ENCODE results near the gene CPA4.

Gene CPA4

DNA sequence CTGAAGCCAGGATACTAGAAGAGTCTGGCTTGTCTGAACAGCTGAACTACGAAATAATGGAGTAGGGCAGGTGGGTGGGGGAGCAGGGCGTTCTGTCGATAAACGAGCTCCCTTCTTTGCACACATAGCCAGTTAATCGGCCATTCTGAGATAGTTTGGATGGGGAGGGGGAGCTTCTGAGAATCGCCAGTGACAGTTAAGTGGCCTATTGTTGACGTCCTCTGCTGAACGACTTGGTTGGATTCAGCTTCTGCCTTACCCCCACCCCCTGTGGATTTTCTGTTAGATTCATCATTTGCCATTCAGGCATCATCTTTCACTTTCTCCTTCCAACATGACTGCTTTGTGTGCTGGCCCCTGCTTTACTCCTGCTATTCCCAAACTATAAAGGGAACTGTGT is 52.2 kb downstream of the CPA4 start:
- H3K4me3 ChIP-seq (ENCODE audit: control insufficient read depth, low read depth, low read length): no peak overlapping the region
- DNase-seq (ENCODE audit: low read depth): no peak

GRCh38 chr7:130345725-130346124 is 52.8 kb downstream of the CPA4 start:
- no peak overlapping the region for H3K4me3 ChIP-seq (ENCODE audit: control insufficient read depth, low read depth, low read length)
- TF ChIP-seq CTCF (IDR thresholded peaks at IDR 0.05; ENCODE audit: control insufficient read depth, insufficient read depth, low read depth, low read length, missing control alignments): no peak
- no peak for DNase-seq (ENCODE audit: low read depth)

More for the DNA sequence above, 52.2 kb downstream of the CPA4 start:
- no peak for TF ChIP-seq CTCF (IDR thresholded peaks at IDR 0.05; ENCODE audit: control insufficient read depth, insufficient read depth, low read depth, low read length, missing control alignments)

DNA sequence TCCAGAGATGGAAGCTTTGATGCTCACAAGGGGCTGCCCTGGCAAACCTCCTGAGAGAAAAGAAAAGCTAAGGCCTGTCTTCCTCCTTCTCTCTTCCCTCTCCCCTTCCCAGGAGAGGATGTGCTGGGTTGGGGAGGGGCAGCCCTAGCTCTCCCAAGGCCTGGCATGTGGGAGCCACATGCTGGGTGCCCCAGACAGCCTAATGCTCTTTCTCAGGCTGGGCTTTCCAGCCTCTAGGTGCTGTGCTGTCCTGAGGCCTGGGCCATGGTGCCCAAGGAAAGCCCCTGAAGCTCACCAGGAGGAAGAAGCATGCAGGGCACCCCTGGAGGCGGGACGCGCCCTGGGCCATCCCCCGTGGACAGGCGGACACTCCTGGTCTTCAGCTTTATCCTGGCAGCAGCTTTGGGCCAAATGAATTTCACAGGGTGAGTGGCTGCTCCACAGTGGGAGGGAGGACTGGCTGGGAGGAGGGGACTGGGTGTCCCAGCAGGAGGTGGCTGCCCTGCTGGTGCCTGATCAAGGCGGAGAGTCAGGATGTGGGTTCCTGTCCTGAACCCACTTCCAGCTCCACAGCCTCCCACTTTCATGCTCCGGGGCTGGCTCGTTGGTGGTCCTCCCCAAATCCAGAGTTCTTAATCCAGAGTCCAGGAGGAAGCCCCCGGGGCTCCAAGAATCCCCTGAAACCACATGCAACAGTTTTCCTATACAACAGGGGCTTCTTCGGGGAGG is 53.4 kb downstream of the CPA4 start:
- no peak for TF ChIP-seq CTCF (IDR thresholded peaks at IDR 0.05; ENCODE audit: control insufficient read depth, insufficient read depth, low read depth, low read length, missing control alignments)
- no peak overlapping the region for H3K4me3 ChIP-seq (ENCODE audit: control insufficient read depth, low read depth, low read length)
- no peak for DNase-seq (ENCODE audit: low read depth)

DNA sequence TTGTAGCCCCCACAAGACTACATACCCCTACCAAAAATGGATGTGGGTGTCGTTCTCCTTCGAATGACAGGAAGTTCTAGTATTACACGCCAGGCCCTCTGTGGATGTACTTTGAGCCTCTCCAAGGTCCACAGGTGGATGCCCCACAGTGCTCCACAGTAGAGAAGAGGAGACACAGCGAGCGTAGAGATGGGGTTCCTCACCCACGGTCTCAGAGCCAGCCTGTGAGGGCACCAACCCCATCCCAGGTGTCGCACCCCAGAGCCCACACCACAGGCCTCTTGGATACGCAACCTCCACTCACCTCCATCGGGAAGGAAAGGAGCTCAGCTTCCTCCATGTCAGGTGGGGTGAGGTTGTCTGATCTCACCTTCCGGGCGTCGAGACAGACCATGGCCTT is 54.0 kb downstream of the CPA4 start:
- H3K4me3 ChIP-seq (ENCODE audit: control insufficient read depth, low read depth, low read length): no peak overlapping the region
- DNase-seq (ENCODE audit: low read depth): no peak
- TF ChIP-seq CTCF (IDR thresholded peaks at IDR 0.05; ENCODE audit: control insufficient read depth, insufficient read depth, low read depth, low read length, missing control alignments): no peak

DNA sequence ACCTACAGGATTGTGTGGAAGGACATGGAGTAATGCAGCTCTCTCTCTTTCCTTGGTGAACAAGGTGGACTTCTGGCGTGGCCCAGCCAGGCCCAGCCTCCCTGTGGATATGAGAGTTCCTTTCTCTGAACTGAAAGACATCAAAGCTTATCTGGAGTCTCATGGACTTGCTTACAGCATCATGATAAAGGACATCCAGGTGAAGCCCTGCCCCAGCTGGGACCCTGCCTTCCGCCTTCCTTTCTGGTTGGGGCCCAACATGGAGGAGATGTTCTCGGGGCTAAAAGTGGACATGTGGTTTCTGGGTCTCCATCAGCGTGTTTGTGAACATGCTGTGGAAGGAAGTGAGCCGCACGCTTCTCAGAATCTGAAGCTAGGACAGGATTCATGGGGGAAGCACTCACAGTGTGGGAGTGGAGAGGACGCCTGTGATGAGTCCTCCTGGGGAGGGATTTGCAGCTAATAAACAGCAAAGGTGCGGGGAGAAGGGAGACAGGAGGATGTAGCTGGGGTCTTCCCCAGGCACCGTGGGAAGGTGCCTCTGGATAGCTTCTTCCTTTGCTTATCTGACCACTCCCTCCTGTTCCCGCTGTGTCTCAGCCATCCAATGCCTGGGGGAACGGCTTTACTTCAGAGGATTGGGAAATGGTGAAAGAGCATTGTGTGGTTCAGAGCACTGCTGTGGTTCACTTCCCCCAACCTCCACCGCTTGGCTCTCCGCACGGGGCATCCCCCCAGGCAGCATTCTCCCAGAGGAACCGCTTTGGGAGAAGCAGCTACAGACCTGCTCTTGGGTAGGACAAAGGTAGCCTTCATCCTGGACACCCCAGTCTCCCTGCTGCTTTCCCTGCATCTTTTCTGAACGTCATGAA is 57.2 kb downstream of the CPA4 start:
- H3K4me3 ChIP-seq (ENCODE audit: control insufficient read depth, low read depth, low read length): no peak overlapping the region
- no peak for DNase-seq (ENCODE audit: low read depth)
- TF ChIP-seq CTCF (IDR thresholded peaks at IDR 0.05; ENCODE audit: control insufficient read depth, insufficient read depth, low read depth, low read length, missing control alignments): no peak

- TF ChIP-seq CTCF (IDR thresholded peaks at IDR 0.05; ENCODE audit: control insufficient read depth, insufficient read depth, low read depth, low read length, missing control alignments): no peak
- H3K4me3 ChIP-seq (ENCODE audit: control insufficient read depth, low read depth, low read length): no peak overlapping the region
- no peak for DNase-seq (ENCODE audit: low read depth)
Measured at GRCh38 chr7:130350945-130351790, 58.2 kb downstream of the CPA4 start.
